T-helper 2 cell treated with Interferon-gamma antibody and Interleukin-4, amounts not matched to agents 100 ng/mL and 5 ng/mL, for 36 hours (primary cell): ENCODE measurements around the gene GPR139. TPM values are rescaled to one million over a fixed set of nuclear protein-coding genes. Genes with fewer than 3 reads are reported as not detected.

Experiments
- intact Hi-C: fragments of 100-400 bp; cut with micrococcal nuclease; formaldehyde crosslinking; loops from one replicate; pipeline ENCODE4 v1.15.1; 2023
- total RNA-seq: library from RNA; stranded (reverse); gene quantifications from 2 replicates; pipeline ENCODE4 v1.2.3, GENCODE V29; 2022

GPR139 gene
- total RNA-seq, 1 donor from 2014 or later: not detected

GRCh38 chr16:19991614-19992013 is 82.1 kb downstream of the GPR139 start:
- intact Hi-C loops: no loop called here

- intact Hi-C loops: no loop called here
These were observed 89.6 kb downstream of the GPR139 start for GRCh38 chr16:19984135-19984534.

Other genes with a start within 250 kb of the GPR139 start
- not detected in 2 replicates for gene GPRC5B, start 189.0 kb downstream of the GPR139 start, total RNA-seq